ENCODE results near the gene MKI67.

The MKI67 gene

GRCh38 chr10:128068398-128069285, 57.6 kb downstream of the MKI67 start:
- DNase-seq (ENCODE audit: extremely low spot score, insufficient read length, low read depth): no peak
- FAIRE-seq: no peak

GRCh38 chr10:128067691-128068397, 58.4 kb downstream of the MKI67 start:
- DNase-seq (ENCODE audit: extremely low spot score, insufficient read length, low read depth) (no peak), FAIRE-seq (no peak)

GRCh38 chr10:128066870-128067382, 59.3 kb downstream of the MKI67 start:
- DNase-seq (ENCODE audit: extremely low spot score, insufficient read length, low read depth) (no peak), FAIRE-seq (no peak)

- DNase-seq (ENCODE audit: extremely low spot score, insufficient read length, low read depth): no peak
- FAIRE-seq: no peak
Observed at GRCh38 chr10:128065881-128066534, 60.2 kb downstream of the MKI67 start.

DNA sequence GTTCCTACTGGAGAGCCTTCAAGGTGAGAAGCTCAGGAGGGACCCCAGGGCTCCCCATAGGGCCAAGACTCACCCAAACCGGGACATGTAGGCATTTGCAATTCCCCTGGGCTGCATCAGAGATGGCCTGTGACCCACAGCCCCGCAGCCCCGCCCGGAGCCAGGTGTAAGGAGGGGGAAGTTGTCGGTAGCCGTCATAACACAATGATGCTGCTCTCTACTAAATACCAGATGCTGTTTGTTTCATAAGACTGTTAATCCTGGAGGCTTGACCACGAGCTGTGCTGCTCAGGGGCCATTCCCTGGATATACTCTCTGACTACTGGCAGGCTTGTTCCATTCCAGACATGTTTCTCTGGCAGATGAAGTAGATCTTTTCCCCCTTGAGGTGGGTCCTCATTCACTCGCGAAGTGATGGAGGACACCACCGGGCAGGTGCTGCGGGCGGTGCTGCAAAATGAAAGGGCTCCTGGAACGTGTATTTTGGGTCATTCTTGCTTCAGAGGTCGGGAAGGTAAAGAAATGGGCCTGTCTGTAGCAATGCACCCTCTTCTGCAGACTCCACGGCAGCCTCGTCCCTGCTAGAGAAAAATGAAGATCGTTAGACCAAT, 61.1 kb downstream of the MKI67 start:
- DNase-seq (ENCODE audit: extremely low spot score, insufficient read length, low read depth) (no peak), FAIRE-seq (no peak)

- FAIRE-seq (peak; percentile 94), DNase-seq (ENCODE audit: extremely low spot score, insufficient read length, low read depth) (no peak)
Observed at GRCh38 chr10:128064108-128064969, 61.9 kb downstream of the MKI67 start.

GRCh38 chr10:128063736-128064107, 62.5 kb downstream of the MKI67 start:
- DNase-seq (ENCODE audit: extremely low spot score, insufficient read length, low read depth): no peak
- peak; percentile 48 for FAIRE-seq

- DNase-seq (ENCODE audit: extremely low spot score, insufficient read length, low read depth) (no peak), FAIRE-seq (peak; percentile 96)
Observed at GRCh38 chr10:128062881-128063563, 63.2 kb downstream of the MKI67 start.

DNA sequence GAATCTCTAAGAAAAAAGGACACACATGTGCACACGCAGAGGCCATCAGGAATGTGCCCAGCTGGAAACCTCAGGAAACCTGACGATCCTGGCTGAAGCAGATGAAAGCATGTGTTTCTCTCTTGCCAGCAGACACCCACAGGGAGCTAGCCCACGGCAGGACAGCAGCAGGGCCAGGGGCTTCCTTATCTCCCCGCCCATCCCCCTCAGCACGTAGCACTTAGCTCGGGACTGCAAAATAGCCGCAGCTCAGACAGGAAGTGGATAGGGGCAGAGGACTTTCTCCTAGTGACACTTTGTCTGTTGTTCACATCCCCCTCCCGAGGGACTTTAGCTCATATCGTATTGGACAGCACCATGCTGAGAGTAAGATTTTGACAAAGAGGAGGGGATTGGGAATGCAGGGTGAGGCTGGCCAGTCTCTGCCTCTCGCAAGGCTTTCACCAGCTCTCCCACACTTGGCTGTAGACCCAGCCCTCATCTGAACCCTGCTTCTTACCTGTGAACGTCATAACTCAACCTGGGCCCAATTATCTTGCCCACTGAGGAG, 63.8 kb downstream of the MKI67 start:
- FAIRE-seq (no peak), DNase-seq (ENCODE audit: extremely low spot score, insufficient read length, low read depth) (no peak)

DNA sequence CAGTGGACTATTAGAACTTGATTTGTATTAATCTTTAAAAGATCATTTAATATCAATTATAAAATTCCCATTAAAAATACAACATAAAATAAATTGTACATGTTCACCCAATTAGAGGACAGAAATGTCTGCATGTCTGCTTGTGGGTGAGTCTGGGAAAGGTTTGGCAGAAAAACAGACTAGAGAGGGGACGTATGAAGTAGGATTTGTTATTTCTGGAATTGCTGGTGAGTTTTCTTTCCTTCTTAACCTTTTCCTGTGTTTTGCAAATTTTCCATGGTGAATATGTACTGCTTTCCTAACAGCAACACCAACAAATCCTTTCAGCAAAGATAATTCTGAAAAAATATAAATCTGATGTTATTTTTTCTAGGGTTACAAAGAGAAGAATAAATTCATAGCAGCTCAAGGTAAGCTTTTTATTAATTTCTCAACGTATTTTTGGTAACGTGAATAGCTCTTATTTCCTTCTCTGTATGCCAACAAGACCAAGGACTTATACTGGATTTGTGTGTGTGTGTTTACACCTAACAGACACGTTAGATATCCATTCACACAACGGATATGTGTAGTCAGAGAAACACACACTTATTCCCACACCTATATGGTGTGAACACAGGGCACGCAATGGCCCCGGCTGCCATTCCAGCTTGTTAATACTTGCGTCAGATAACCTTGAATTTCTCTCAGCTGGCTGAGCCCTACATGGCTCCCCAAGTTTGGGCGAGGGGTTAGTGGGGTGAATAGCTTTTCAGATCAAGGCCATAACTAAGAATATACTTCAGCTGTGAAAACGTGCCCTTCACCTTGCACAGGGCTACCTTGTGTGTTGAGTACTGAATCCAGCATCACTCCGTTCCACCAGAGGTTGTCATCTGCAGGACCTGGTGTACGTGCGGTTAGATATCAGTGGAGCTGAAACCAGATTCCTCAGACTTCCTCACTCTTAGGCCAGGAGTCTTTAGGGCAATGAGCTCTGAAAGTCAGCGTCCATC, 64.6 kb downstream of the MKI67 start:
- FAIRE-seq: no peak
- no peak for DNase-seq (ENCODE audit: extremely low spot score, insufficient read length, low read depth)

- DNase-seq (ENCODE audit: extremely low spot score, insufficient read length, low read depth): no peak
- FAIRE-seq: no peak
Observed at GRCh38 chr10:128060341-128061250, 65.6 kb downstream of the MKI67 start.

- DNase-seq (ENCODE audit: extremely low spot score, insufficient read length, low read depth): no peak
- peak; percentile 15 for FAIRE-seq
Observed at GRCh38 chr10:128059982-128060293, 66.3 kb downstream of the MKI67 start.

GRCh38 chr10:128059266-128059981, 66.8 kb downstream of the MKI67 start:
- FAIRE-seq: no peak
- DNase-seq (ENCODE audit: extremely low spot score, insufficient read length, low read depth): no peak

GRCh38 chr10:128058750-128059134, 67.5 kb downstream of the MKI67 start:
- no peak for DNase-seq (ENCODE audit: extremely low spot score, insufficient read length, low read depth)
- FAIRE-seq: no peak

DNA sequence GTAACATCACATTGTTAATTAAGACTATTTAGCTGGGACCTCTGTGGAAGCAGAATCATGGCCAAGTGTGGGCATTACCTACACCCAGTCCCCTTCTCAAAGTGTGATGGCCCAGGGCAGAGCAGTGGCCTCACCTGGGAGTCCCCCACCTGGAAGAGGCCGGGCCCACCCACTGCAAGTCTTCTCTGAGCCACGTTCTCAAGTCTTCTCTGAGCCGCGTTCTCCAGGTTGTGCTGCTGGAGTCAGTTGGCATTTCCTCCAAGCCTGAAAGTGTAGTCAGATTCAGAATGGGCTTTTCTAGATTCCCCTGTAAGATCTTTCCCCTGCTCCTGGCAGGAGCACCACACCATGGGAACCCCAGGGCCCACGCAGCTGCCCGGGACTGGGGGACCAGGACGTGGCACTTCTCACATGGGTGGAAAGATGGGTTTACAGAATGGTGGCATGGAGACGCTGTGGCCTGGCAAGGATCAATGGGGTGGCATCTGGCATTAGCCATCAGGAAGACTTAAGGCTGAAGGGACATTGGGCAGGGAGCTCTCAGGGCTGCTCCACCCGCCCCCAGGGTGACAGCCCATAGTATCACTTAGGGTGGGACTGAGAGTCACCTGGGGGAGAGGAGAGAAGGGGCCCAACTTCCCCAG, 68.0 kb downstream of the MKI67 start:
- DNase-seq (ENCODE audit: extremely low spot score, insufficient read length, low read depth): no peak

More for the DNA sequence above, 68.0 kb downstream of the MKI67 start:
- FAIRE-seq: no peak
